Mesenchymal stem cell (in vitro differentiated cells and primary cell): ENCODE results near the gene LRRFIP1.

ENCODE experiments used
- DNase-seq: peaks from one replicate; pipeline ENCODE4 v3.0.0-alpha.2; 2013
- H2AFZ ChIP-seq: one replicate; pipeline ENCODE4 v1.6.1; 2013; ENCODE audit warnings: low read depth, mild to moderate bottlenecking, control low read depth, inconsistent platforms, low read length, moderate library complexity
- H2AK5ac ChIP-seq: 2 replicates; pipeline ENCODE4 v1.6.1; 2013; ENCODE audit warnings: low read length, moderate library complexity, mild to moderate bottlenecking, inconsistent platforms; ENCODE audit not compliant: severe bottlenecking
- H2BK120ac ChIP-seq: one replicate; pipeline ENCODE4 v1.6.1; 2013; ENCODE audit warnings: low read depth, mild to moderate bottlenecking, inconsistent platforms, low read length, moderate library complexity
- H2BK12ac ChIP-seq, 2 experiments: one replicate each; pipeline ENCODE4 v1.6.1; 2013; ENCODE audit warnings: inconsistent platforms in 2 of 2, low read length in 2 of 2, mild to moderate bottlenecking in 2 of 2, moderate library complexity in 2 of 2, control low read depth in 1 of 2
- H2BK15ac ChIP-seq: one replicate; pipeline ENCODE4 v1.6.1; 2013; ENCODE audit warnings: mild to moderate bottlenecking, low read depth, inconsistent platforms; ENCODE audit not compliant: poor library complexity, severe bottlenecking
- H2BK5ac ChIP-seq: 2 replicates; pipeline ENCODE4 v1.6.1; 2013; ENCODE audit warnings: low read depth, mild to moderate bottlenecking, low read length, control low read depth, inconsistent platforms; ENCODE audit not compliant: poor library complexity, severe bottlenecking
- H3K14ac ChIP-seq, 2 experiments: one replicate each; pipeline ENCODE4 v1.6.1; 2013; ENCODE audit warnings: inconsistent platforms in 2 of 2, low read length in 2 of 2, control low read depth in 1 of 2, mild to moderate bottlenecking in 1 of 2, moderate library complexity in 1 of 2
- H3K18ac ChIP-seq, 2 experiments: one replicate each; pipeline ENCODE4 v1.6.1; 2013; ENCODE audit warnings: inconsistent platforms in 2 of 2, low read length in 2 of 2, control low read depth in 1 of 2, low read depth in 1 of 2, mild to moderate bottlenecking in 1 of 2
- H3K23ac ChIP-seq, 2 experiments: one replicate each; pipeline ENCODE4 v1.6.1; 2013; ENCODE audit warnings: inconsistent platforms in 2 of 2, low read length in 2 of 2, mild to moderate bottlenecking in 2 of 2, moderate library complexity in 2 of 2, control low read depth in 1 of 2
- H3K27ac ChIP-seq: 2 replicates; pipeline ENCODE4 v1.5.1; 2013; ENCODE audit warnings: mild to moderate bottlenecking, moderate library complexity, low read length, control low read depth, inconsistent platforms; ENCODE audit not compliant: poor library complexity, severe bottlenecking
- H3K27me3 ChIP-seq, 2 experiments: 2 replicates each; pipeline versions ENCODE4 v1.6.1 to v1.7.0; 2013; ENCODE audit warnings: low read length in 2 of 2, mild to moderate bottlenecking in 2 of 2, moderate library complexity in 2 of 2, control low read depth in 1 of 2, inconsistent platforms in 1 of 2; ENCODE audit not compliant: control insufficient read depth in 1 of 2, insufficient read depth in 1 of 2
- H3K36me3 ChIP-seq, 2 experiments: 2 replicates each; pipeline versions ENCODE4 v1.6.1 to v1.7.0; 2013; ENCODE audit warnings: low read length in 2 of 2, control low read depth in 1 of 2, inconsistent platforms in 1 of 2, low read depth in 1 of 2, mild to moderate bottlenecking in 1 of 2; ENCODE audit not compliant: insufficient read depth in 2 of 2, control insufficient read depth in 1 of 2
- H3K4ac ChIP-seq, 2 experiments: one replicate each; pipeline ENCODE4 v1.6.1; 2013; ENCODE audit warnings: inconsistent platforms in 2 of 2, low read length in 2 of 2, mild to moderate bottlenecking in 2 of 2, moderate library complexity in 2 of 2, control low read depth in 1 of 2, low read depth in 1 of 2
- H3K4me1 ChIP-seq: 2 replicates; pipeline ENCODE4 v1.6.1; 2013; ENCODE audit warnings: low read depth, low read length, control low read depth; ENCODE audit not compliant: control insufficient read depth, insufficient read depth
- H3K4me2 ChIP-seq: 2 replicates; pipeline ENCODE4 v1.6.1; 2013; ENCODE audit warnings: low read length, mild to moderate bottlenecking, inconsistent platforms; ENCODE audit not compliant: poor library complexity, severe bottlenecking
- H3K4me3 ChIP-seq, 2 experiments: 2 replicates each; pipeline versions ENCODE4 v1.5.1 to v1.7.0; 2013; ENCODE audit warnings: low read length in 2 of 2, mild to moderate bottlenecking in 2 of 2, control low read depth in 1 of 2, low read depth in 1 of 2; ENCODE audit not compliant: insufficient read depth in 1 of 2
- H3K79me1 ChIP-seq: replicated peaks from 2 replicates; pipeline ENCODE4 v1.6.1; 2013; ENCODE audit warnings: mild to moderate bottlenecking, control low read depth, low read length, inconsistent platforms; ENCODE audit not compliant: poor library complexity, severe bottlenecking
- H3K9ac ChIP-seq: 2 replicates; pipeline ENCODE4 v1.7.0; 2013; ENCODE audit warnings: mild to moderate bottlenecking, low read length, moderate library complexity
- H3K9me3 ChIP-seq: 2 replicates; pipeline ENCODE4 v1.7.0; 2013; ENCODE audit warnings: mild to moderate bottlenecking, low read length; ENCODE audit not compliant: control insufficient read depth
- H4K8ac ChIP-seq: one replicate; pipeline ENCODE4 v1.6.1; 2013; ENCODE audit warnings: inconsistent platforms, mild to moderate bottlenecking, low read length, moderate library complexity
- H4K91ac ChIP-seq: one replicate; pipeline ENCODE4 v1.6.1; 2013; ENCODE audit warnings: mild to moderate bottlenecking, low read length, inconsistent platforms
- WGBS: methylation state at CpG from one replicate; pipeline ENCODE4 v1.1.7; 2013; ENCODE audit warnings: mixed read lengths; 5-methylcytosine and 5-hydroxymethylcytosine counted together

The LRRFIP1 gene

DNA sequence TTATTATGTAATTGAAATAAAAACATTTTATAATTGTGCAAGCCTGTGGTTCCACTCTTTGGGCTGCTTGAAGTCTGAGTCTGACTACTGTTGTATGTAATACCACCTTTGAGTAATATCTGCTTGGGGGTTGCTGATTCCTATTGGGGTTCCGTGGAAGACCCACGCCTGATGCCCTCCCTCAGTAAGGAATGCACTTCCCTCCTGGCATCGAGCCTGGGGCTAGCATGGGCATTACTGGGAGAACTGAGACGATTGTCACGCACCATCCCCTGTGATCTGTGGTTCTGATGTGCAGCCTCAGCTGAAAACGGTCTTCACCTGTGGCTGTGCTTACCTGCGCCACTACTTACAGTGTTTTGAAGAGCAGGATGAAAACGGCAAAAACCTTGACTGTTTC lies 138.5 kb downstream of the LRRFIP1 start:
- Histone ChIP-seq H4K91ac (no peak overlapping the region), H3K27ac (peak overlapping the region; percentile 0), H2AK5ac (no peak overlapping the region), H2BK15ac (no peak overlapping the region), H3K36me3 (peaks cover 12 to 79% of the 10 kb centered on the region in 2 experiments), H2AFZ (no peak overlapping the region), H3K79me1 (peaks cover 2% of the 10 kb centered on the region), H3K9me3 (no peaks in the 10 kb centered on the region), H3K14ac (no peak overlapping the region), H3K4ac (no peak overlapping the region), H3K18ac (no peak overlapping the region), H3K4me1 (peaks cover 7% of the 10 kb centered on the region), H3K9ac (no peak overlapping the region), H3K23ac (no peak overlapping the region), H4K8ac (no peak overlapping the region), H2BK12ac (no peak overlapping the region), H3K4me3 (no peak overlapping the region), H2BK5ac (no peak overlapping the region), H3K27me3 (no peaks in the 10 kb centered on the region), H2BK120ac (no peak overlapping the region), H3K4me2 (no peak overlapping the region)
- no peak for DNase-seq
- 97% methylated on average over 8 of the region's 8 CpGs for WGBS

DNA sequence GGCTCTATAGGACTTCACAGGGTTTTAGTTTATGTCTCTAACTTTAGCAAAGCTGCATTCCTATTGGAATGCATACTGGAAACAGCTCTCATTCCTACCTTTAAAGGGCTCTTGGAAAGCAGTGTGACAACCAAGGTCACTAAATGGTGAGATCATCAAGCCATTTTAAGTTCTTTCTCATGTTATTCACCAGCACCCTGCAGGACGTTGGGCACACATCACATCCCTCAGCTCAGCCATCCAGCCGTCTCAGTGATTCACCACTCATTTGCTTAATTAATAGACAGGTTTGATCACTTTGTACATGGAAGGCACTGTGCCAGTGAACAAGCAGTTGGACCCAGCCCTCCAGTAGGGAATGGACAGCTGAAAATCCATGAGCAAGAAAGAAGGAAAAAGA lies 139.0 kb downstream of the LRRFIP1 start:
- Histone ChIP-seq H2BK120ac (no peak overlapping the region), H3K27ac (no peak overlapping the region), H3K23ac (no peak overlapping the region), H3K4me2 (no peak overlapping the region), H3K79me1 (peaks cover 2% of the 10 kb centered on the region), H3K27me3 (no peaks in the 10 kb centered on the region), H3K36me3 (peaks cover 12 to 79% of the 10 kb centered on the region in 2 experiments), H2BK15ac (no peak overlapping the region), H2AK5ac (no peak overlapping the region), H2BK12ac (no peak overlapping the region), H3K9me3 (no peaks in the 10 kb centered on the region), H3K4me1 (peaks cover 7% of the 10 kb centered on the region), H2BK5ac (no peak overlapping the region), H3K4me3 (no peak overlapping the region), H3K14ac (no peak overlapping the region), H3K4ac (no peak overlapping the region), H3K9ac (no peak overlapping the region), H3K18ac (no peak overlapping the region), H2AFZ (no peak overlapping the region), H4K8ac (no peak overlapping the region), H4K91ac (no peak overlapping the region)
- DNase-seq = peak; percentile 38
- WGBS = 10% methylated on average over 2 of the region's 2 CpGs

DNA sequence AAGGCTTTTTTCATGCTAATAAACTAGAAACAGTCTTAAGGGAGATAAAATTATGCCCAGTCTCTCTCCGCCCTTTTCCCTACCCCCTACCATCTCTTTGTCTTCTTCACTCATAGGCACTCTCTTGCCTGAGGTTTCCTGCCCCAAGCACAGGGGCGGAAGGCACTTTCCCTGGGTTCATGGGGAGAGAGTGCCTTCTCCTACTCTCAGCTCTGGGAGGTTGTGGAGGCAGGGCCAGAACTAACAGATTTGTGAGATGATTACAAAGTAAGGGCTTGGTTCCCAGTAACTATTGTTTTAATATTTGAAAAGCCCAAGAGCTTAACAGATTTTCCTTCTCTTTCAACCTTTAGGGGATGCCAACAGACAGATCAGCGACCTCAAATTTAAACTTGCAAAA lies 145.1 kb downstream of the LRRFIP1 start:
- WGBS = 100% methylated on average over 3 of the region's 3 CpGs

DNA sequence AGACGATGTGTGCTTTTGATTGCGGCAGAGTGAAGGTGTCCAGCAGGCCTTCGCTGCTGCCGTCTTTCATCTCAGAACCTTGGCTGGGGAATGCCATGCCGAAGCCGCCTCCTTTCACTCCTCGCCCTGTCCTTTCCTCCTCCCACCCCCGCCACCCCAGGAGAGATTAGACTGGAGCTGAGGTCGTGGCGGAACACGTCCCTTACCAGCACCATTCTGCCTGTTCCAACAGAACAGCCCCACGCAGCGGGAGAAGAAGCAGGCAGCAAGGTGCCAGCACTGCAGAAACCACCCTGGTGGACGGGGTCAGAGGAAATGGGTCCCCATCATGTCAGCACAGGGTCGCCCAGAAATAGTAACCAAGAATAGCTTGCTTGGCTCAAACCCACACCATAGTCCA lies 146.4 kb downstream of the LRRFIP1 start:
- Histone ChIP-seq H2BK15ac (no peak overlapping the region), H3K27ac (no peak overlapping the region), H3K4ac (no peak overlapping the region), H3K36me3 (peaks cover 33 to 88% of the 10 kb centered on the region in 2 experiments), H3K23ac (peak overlapping the region in 1 of 2 experiments; percentile 24), H2AFZ (no peak overlapping the region), H3K9ac (no peak overlapping the region), H3K4me3 (no peak overlapping the region), H4K8ac (no peak overlapping the region), H2BK12ac (no peak overlapping the region), H2BK5ac (no peak overlapping the region), H2AK5ac (no peak overlapping the region), H3K14ac (no peak overlapping the region), H3K18ac (no peak overlapping the region), H2BK120ac (no peak overlapping the region), H3K4me1 (peaks cover 1% of the 10 kb centered on the region), H3K4me2 (no peak overlapping the region), H4K91ac (no peak overlapping the region), H3K79me1 (peaks cover 14% of the 10 kb centered on the region), H3K9me3 (no peaks in the 10 kb centered on the region), H3K27me3 (no peaks in the 10 kb centered on the region)
- no peak for DNase-seq
- WGBS = 92% methylated on average over 14 of the region's 15 CpGs

More for the DNA sequence above, 145.1 kb downstream of the LRRFIP1 start:
- no peak overlapping the region for H3K9ac ChIP-seq
- no peak overlapping the region for H3K4ac ChIP-seq
- H2BK12ac ChIP-seq = no peak overlapping the region
- no peak overlapping the region for H3K14ac ChIP-seq
- H2BK120ac ChIP-seq = no peak overlapping the region
- H3K4me1 ChIP-seq = peaks cover 1% of the 10 kb centered on the region
- no peaks in the 10 kb centered on the region for H3K27me3 ChIP-seq
- H2AFZ ChIP-seq = no peak overlapping the region
- H3K36me3 ChIP-seq = peaks cover 27 to 82% of the 10 kb centered on the region in 2 experiments
- no peak overlapping the region for H3K4me2 ChIP-seq
- H2BK15ac ChIP-seq = no peak overlapping the region
- no peak overlapping the region for H3K4me3 ChIP-seq
- H3K9me3 ChIP-seq = no peaks in the 10 kb centered on the region
- no peak overlapping the region for H2AK5ac ChIP-seq
- H2BK5ac ChIP-seq = no peak overlapping the region
- no peak for DNase-seq
- no peak overlapping the region for H3K27ac ChIP-seq
- H3K18ac ChIP-seq = no peak overlapping the region
- no peak overlapping the region for H4K8ac ChIP-seq
- H4K91ac ChIP-seq = no peak overlapping the region
- H3K79me1 ChIP-seq = peaks cover 12% of the 10 kb centered on the region
- no peak overlapping the region for H3K23ac ChIP-seq
